ENCODE data around the gene ANXA2. TPM values are rescaled to one million over a fixed set of nuclear protein-coding genes. Genes with fewer than 3 reads are reported as not detected.

Gene ANXA2
- polyA plus RNA-seq, 1 experiment: 5,886 TPM

GRCh38 chr15:60390871-60391501 lies 6.8 kb downstream of the ANXA2 start:
- H3K36me3 ChIP-seq (ENCODE audit: control insufficient read depth, insufficient read depth, low read length): peaks cover 15% of the 10 kb centered on the region
- H3K27me3 ChIP-seq (ENCODE audit: control insufficient read depth, insufficient read depth, low read length): no peaks in the 10 kb centered on the region
- TF ChIP-seq, protein P1, sequence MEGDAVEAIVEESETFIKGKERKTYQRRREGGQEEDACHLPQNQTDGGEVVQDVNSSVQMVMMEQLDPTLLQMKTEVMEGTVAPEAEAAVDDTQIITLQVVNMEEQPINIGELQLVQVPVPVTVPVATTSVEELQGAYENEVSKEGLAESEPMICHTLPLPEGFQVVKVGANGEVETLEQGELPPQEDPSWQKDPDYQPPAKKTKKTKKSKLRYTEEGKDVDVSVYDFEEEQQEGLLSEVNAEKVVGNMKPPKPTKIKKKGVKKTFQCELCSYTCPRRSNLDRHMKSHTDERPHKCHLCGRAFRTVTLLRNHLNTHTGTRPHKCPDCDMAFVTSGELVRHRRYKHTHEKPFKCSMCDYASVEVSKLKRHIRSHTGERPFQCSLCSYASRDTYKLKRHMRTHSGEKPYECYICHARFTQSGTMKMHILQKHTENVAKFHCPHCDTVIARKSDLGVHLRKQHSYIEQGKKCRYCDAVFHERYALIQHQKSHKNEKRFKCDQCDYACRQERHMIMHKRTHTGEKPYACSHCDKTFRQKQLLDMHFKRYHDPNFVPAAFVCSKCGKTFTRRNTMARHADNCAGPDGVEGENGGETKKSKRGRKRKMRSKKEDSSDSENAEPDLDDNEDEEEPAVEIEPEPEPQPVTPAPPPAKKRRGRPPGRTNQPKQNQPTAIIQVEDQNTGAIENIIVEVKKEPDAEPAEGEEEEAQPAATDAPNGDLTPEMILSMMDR (IDR thresholded peaks at IDR 0.05; ENCODE audit: insufficient read depth, low read depth, low read length): no peak
- no peak for DNase-seq (ENCODE audit: low read depth)
- POLR2A ChIA-PET: interaction anchor here (0.6 to 1.0 kb wide), 2 partner anchors 9 to 1927 kb away, joined by 3 read pairs; no protein-coding TSS in a partner anchor
- peak overlapping the region; percentile 30 for H3K4me3 ChIP-seq (ENCODE audit: low read depth, low read length)
- CTCF ChIA-PET: no interaction called here

DNA sequence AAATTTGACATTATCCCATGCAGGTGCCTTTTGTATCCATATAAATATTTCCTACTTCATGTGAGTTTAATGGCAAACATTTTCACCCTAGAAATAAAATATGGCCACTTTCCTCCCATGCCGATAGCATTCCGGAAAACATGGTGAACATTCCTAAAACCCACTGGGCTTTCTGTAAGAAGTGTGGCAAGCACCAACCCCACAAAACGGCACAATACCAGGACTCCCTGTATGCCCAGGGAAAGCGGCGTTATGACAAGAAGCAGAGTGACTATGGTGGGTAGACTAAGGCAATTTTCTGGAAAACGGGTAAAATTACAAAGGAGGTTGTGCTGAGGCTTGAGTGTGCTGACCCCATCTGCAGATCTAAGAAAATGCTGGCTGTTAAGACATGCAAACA lies 7.6 kb downstream of the ANXA2 start:
- CTCF ChIA-PET: no interaction called here
- POLR2A ChIA-PET: no interaction called here
- peak overlapping the region; percentile 30 for H3K4me3 ChIP-seq (ENCODE audit: low read depth, low read length)
- H3K27me3 ChIP-seq (ENCODE audit: control insufficient read depth, insufficient read depth, low read length): no peaks in the 10 kb centered on the region
- DNase-seq (ENCODE audit: low read depth): no peak
- peaks cover 12% of the 10 kb centered on the region for H3K36me3 ChIP-seq (ENCODE audit: control insufficient read depth, insufficient read depth, low read length)
- TF ChIP-seq, protein P1 (IDR thresholded peaks at IDR 0.05; ENCODE audit: insufficient read depth, low read depth, low read length): no peak

DNA sequence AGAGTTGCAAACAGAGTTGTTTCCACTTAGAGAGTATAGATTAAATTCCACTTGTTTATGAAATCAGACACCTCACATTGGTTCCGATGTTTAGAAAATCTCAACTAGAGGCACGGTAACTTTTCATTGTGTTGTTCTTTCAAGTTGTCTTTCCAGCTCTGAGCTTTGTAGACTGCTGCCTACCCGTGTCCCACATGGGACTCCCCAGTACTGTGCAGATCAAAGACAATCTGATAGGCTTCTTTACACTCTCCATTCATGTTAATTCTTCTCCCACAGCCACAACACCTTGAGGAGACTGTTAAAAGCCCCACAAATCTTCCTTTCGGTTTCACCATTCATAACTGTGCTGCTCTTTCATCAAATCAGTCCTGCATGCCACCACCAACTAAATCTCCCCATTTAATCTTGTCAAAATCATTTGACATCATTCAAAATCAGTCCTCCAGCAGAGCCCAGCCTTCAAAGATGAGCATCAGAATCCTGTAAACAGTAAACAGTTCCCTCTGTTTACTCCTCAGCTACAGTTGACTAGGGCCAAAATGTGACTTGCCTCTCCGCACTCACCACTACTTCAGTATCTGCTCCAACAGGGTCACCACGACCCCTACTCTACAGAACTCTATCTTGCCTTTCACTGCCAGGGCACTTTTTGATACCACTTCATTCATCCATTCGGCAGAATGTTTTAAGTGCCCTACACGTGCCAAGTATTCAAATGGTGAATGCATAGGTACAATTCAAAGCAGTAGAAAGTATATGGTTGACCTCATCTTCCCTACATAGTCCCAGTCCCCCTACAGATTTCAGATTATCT lies 8.3 kb downstream of the ANXA2 start:
- Histone ChIP-seq H3K36me3 (ENCODE audit: control insufficient read depth, insufficient read depth, low read length) (peaks cover 12% of the 10 kb centered on the region), H3K4me3 (ENCODE audit: low read depth, low read length) (peak overlapping the region; percentile 30), H3K27me3 (ENCODE audit: control insufficient read depth, insufficient read depth, low read length) (no peaks in the 10 kb centered on the region)
- ChIA-PET POLR2A (interaction anchor here (0.6 kb wide), 1 partner anchor 1796 kb away, joined by 14 read pairs; no protein-coding TSS in a partner anchor), CTCF (interaction anchor here (0.6 kb wide), 1 partner anchor 405 kb away, joined by 3 read pairs; no protein-coding TSS in a partner anchor)
- TF ChIP-seq, protein P1 (IDR thresholded peaks at IDR 0.05; ENCODE audit: insufficient read depth, low read depth, low read length): no peak
- no peak for DNase-seq (ENCODE audit: low read depth)

GRCh38 chr15:60387321-60387720 lies 10.5 kb downstream of the ANXA2 start:
- no peak for DNase-seq (ENCODE audit: low read depth)
- CTCF ChIA-PET: interaction anchor here (1.0 to 1.8 kb wide), 4 partner anchors 9 to 56 kb away, joined by 3 to 5 read pairs (median 4); no protein-coding TSS in a partner anchor
- peaks cover 15% of the 10 kb centered on the region for H3K36me3 ChIP-seq (ENCODE audit: control insufficient read depth, insufficient read depth, low read length)
- TF ChIP-seq, protein P1 (IDR thresholded peaks at IDR 0.05; ENCODE audit: insufficient read depth, low read depth, low read length): no peak
- POLR2A ChIA-PET: no interaction called here
- H3K27me3 ChIP-seq (ENCODE audit: control insufficient read depth, insufficient read depth, low read length): no peaks in the 10 kb centered on the region
- H3K4me3 ChIP-seq (ENCODE audit: low read depth, low read length): no peak overlapping the region

DNA sequence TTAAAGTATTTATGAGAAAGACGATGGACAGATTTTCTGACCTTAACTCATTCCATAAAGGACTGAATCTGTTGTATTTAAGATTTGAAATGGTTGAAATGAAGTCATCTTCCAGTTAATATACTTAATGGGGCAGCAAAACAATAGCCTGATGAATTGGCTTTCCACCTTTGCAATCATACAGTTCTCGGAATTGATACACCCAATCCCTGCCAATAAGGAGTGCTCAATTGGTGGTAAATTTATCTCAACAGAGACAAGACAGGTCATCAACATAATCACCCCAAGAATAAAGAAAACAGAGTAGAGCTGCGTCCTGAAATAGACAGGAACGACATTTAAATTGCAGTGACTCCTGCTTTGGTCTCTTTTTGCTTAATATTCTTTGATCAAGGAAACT lies 11.2 kb downstream of the ANXA2 start:
- Histone ChIP-seq H3K36me3 (ENCODE audit: control insufficient read depth, insufficient read depth, low read length) (peaks cover 18% of the 10 kb centered on the region), H3K4me3 (ENCODE audit: low read depth, low read length) (no peak overlapping the region), H3K27me3 (ENCODE audit: control insufficient read depth, insufficient read depth, low read length) (no peaks in the 10 kb centered on the region)
- ChIA-PET CTCF (interaction anchor here (1.0 to 1.8 kb wide), 4 partner anchors 9 to 57 kb away, joined by 3 to 5 read pairs (median 4); no protein-coding TSS in a partner anchor), POLR2A (no interaction called here)
- DNase-seq (ENCODE audit: low read depth): no peak
- TF ChIP-seq, protein P1 (IDR thresholded peaks at IDR 0.05; ENCODE audit: insufficient read depth, low read depth, low read length): no peak
